Small intestine (tissue), 7 donors: ENCODE results near the gene BAZ1B. TPM values are rescaled to one million over a fixed set of nuclear protein-coding genes. Genes with fewer than 3 reads are reported as not detected.

ENCODE experiments used
- DNase-seq, 2 donors: peaks; one replicate each; pipeline versions ENCODE4 v3.0.0 to v3.0.0-alpha.2; 2013
- FAIRE-seq: peaks from 2 replicates; lab custom pipeline; 2012; peaks lifted over from hg19 to GRCh38; lab: Jason Lieb, UNC
- H3K27ac ChIP-seq, 3 donors: one replicate each; pipeline ENCODE4 v1.5.1; 2013; ENCODE audit warnings: low read length in 2 of 3, mild to moderate bottlenecking in 2 of 3, control low read depth in 1 of 3, inconsistent platforms in 1 of 3, low read depth in 1 of 3, moderate library complexity in 1 of 3
- H3K27me3 ChIP-seq, 3 donors: one replicate each; pipeline ENCODE4 v1.6.1; 2013; ENCODE audit warnings: low read length in 3 of 3, inconsistent platforms in 1 of 3; ENCODE audit not compliant: control insufficient read depth in 3 of 3, insufficient read depth in 3 of 3
- H3K36me3 ChIP-seq, 3 donors: one replicate each; pipeline ENCODE4 v1.6.1; 2013; ENCODE audit warnings: low read length in 3 of 3, inconsistent platforms in 1 of 3, low read depth in 1 of 3, mild to moderate bottlenecking in 1 of 3, moderate library complexity in 1 of 3; ENCODE audit not compliant: control insufficient read depth in 3 of 3, insufficient read depth in 2 of 3
- H3K4me1 ChIP-seq, 3 donors: one replicate each; pipeline ENCODE4 v1.6.1; 2013; ENCODE audit warnings: low read length in 2 of 3, inconsistent platforms in 1 of 3, low read depth in 1 of 3, mild to moderate bottlenecking in 1 of 3, moderate library complexity in 1 of 3; ENCODE audit not compliant: control insufficient read depth in 3 of 3, insufficient read depth in 2 of 3
- H3K4me3 ChIP-seq, 3 donors: one replicate each; pipeline ENCODE4 v1.5.1; 2013; ENCODE audit warnings: low read length in 3 of 3, control low read depth in 1 of 3, inconsistent platforms in 1 of 3, low read depth in 1 of 3, mild to moderate bottlenecking in 1 of 3, moderate library complexity in 1 of 3
- H3K9me3 ChIP-seq, 2 donors: one replicate each; pipeline ENCODE4 v1.6.1; 2013; ENCODE audit warnings: low read depth in 1 of 2, low read length in 1 of 2; ENCODE audit not compliant: control insufficient read depth in 2 of 2, insufficient read depth in 1 of 2
- WGBS, 3 donors: extraction: QIAGEN DNeasy Blood & Tissue Kit; methylation state at CpG; one replicate each; pipeline ENCODE4 v1.1.7; 2013; 5-methylcytosine and 5-hydroxymethylcytosine counted together
- polyA plus RNA-seq, 4 donors: library from polyadenylated mRNA; stranded (reverse) in 3 of 4; unstranded in 1 of 4; fragments of 200-250 nt in 3 of 4; fragments of 120-200 nt in 1 of 4; gene quantifications; one replicate each; pipeline versions ENCODE4 v1.2.1 to v1.2.3, GENCODE V29; 2013
- donor health status: healthy with polysubstance abuse.
- donor health status: control.
- donor health status: control.
- donor health status: Bipolar disorder and iron deficiency.
- donor health status: healthy.

BAZ1B gene
- polyA plus RNA-seq, 4 donors = 15.7 to 34.4 (median 23.2) TPM

GRCh38 chr7:73442222-73442902, 79.7 kb downstream of the BAZ1B start:
- peaks cover 33 to 78% (median 49%) of the 10 kb centered on the region in 3 donors for H3K36me3 ChIP-seq
- H3K27ac ChIP-seq = no peak overlapping the region
- no peak overlapping the region for H3K4me3 ChIP-seq
- no peak for DNase-seq
- WGBS, 3 donors = 91 to 93% (median 93%) methylated on average over 13 of the region's 13 CpGs
- no peak for FAIRE-seq
- no peaks in the 10 kb centered on the region for H3K27me3 ChIP-seq
- no peaks in the 10 kb centered on the region for H3K9me3 ChIP-seq
- H3K4me1 ChIP-seq = no peaks in the 10 kb centered on the region

DNA sequence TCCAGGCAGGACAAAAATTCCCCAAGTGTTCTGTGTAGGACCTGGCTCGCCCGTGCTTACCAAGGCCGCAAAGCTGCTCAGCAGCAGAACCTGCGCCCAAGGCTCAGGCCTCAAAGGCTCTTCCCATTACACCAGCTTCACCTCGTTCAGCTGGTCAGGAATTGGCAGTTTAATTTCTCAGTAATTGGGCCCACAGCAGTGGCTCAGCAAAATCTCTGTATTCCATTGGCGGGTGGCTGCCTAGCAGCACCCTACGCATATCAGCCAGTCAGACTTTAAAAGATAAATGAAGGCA, 82.7 kb downstream of the BAZ1B start:
- Histone ChIP-seq H3K36me3 (peaks cover 23 to 55% (median 32%) of the 10 kb centered on the region in 3 donors), H3K9me3 (peaks cover 0 to 5% of the 10 kb centered on the region in 2 donors), H3K27ac (no peak overlapping the region), H3K27me3 (peaks cover 0 to 20% (median 2%) of the 10 kb centered on the region in 3 donors), H3K4me3 (no peak overlapping the region), H3K4me1 (no peaks in the 10 kb centered on the region)
- FAIRE-seq = no peak
- DNase-seq = no peak
- WGBS, 3 donors = 88 to 90% (median 88%) methylated on average over 7 of the region's 7 CpGs

DNA sequence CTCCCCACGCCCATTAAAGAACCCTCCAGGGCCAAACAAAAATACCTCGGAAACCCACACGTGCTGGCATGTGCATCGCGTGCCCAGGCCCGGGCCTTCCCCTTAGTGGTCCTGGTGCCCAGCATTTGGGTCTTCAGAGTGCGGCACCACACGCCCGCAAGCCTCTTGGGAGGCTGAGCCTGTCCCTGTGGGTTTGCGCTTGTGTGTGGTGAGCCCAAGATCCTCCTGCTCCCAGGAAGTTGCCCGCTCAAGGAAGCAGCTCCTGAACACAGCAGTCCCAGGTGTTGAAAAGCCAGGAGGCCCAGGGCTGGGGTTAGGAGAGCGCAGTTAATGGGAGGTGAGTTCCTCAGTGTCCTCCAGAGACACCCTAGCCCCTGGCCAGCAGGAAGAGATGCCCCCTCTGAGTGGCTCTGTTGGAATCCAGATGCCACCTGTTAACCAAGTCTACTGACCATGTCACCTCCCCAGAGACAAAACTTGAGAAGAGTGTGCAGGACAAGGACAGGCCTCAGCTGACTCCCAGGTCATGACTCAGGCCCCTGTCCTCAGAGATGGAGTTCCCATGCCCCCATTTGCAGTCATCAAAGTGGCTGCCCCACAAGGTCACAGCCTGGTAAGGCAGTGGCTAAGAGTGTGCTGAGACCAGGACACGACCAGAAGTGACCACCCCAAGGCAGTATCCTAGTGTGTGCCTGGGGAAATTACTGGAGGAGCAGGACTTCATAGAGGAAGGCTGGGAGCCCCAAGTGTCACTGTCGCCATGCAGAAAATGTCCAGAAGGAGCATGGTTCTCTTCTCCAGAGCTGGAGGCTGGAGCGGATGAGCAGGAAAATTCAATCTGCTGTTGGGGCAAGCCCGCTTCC, 83.3 kb downstream of the BAZ1B start:
- 85 to 87% (median 86%) methylated on average over 16 of the region's 16 CpGs for WGBS, 3 donors
- H3K36me3 ChIP-seq = peaks cover 23 to 49% (median 27%) of the 10 kb centered on the region in 3 donors

GRCh38 chr7:73437621-73438416, 84.3 kb downstream of the BAZ1B start:
- no peaks in the 10 kb centered on the region for H3K4me1 ChIP-seq
- peaks cover 0 to 5% of the 10 kb centered on the region in 2 donors for H3K9me3 ChIP-seq
- H3K27me3 ChIP-seq = peaks cover 0 to 26% (median 2%) of the 10 kb centered on the region in 3 donors
- FAIRE-seq = no peak
- H3K36me3 ChIP-seq = peaks cover 15 to 40% (median 19%) of the 10 kb centered on the region in 3 donors
- 50 to 61% (median 54%) methylated on average over 16 of the region's 16 CpGs for WGBS, 3 donors
- DNase-seq = no peak
- no peak overlapping the region for H3K4me3 ChIP-seq
- H3K27ac ChIP-seq = no peak overlapping the region

More for the DNA sequence above, 83.3 kb downstream of the BAZ1B start:
- Histone ChIP-seq H3K4me3 (no peak overlapping the region), H3K27ac (no peak overlapping the region), H3K9me3 (peaks cover 0 to 5% of the 10 kb centered on the region in 2 donors), H3K27me3 (peaks cover 0 to 23% (median 2%) of the 10 kb centered on the region in 3 donors), H3K4me1 (no peaks in the 10 kb centered on the region)
- FAIRE-seq (no peak), DNase-seq (no peak)

DNA sequence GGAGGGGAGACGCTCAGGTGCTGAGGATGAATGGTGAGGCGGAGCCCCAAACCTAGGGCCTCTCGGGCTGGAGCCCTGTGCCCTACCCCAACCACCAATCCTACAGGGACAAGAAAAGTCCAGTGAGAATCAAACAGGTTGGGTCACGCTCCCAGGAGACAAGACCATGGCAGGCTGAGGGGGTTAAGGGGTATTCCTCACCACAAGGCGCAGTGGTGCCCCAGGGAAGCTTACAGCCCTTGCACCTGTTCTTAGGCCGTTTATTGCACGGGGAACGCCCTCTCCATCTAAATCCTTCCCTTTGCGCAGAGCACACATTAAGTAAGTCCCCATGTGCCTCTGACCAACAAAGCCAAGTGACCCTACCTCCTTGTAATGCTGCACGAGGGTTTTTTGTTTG, 85.0 kb downstream of the BAZ1B start:
- Histone ChIP-seq H3K4me1 (no peaks in the 10 kb centered on the region), H3K4me3 (no peak overlapping the region), H3K36me3 (peaks cover 10 to 32% (median 12%) of the 10 kb centered on the region in 3 donors), H3K27ac (no peak overlapping the region), H3K9me3 (peaks cover 0 to 5% of the 10 kb centered on the region in 2 donors), H3K27me3 (peaks cover 0 to 27% (median 2%) of the 10 kb centered on the region in 3 donors)
- 25 to 68% (median 41%) methylated on average over 10 of the region's 10 CpGs for WGBS, 3 donors
- FAIRE-seq (no peak), DNase-seq (peak in 1 of 2 donors; percentile 15)

DNA sequence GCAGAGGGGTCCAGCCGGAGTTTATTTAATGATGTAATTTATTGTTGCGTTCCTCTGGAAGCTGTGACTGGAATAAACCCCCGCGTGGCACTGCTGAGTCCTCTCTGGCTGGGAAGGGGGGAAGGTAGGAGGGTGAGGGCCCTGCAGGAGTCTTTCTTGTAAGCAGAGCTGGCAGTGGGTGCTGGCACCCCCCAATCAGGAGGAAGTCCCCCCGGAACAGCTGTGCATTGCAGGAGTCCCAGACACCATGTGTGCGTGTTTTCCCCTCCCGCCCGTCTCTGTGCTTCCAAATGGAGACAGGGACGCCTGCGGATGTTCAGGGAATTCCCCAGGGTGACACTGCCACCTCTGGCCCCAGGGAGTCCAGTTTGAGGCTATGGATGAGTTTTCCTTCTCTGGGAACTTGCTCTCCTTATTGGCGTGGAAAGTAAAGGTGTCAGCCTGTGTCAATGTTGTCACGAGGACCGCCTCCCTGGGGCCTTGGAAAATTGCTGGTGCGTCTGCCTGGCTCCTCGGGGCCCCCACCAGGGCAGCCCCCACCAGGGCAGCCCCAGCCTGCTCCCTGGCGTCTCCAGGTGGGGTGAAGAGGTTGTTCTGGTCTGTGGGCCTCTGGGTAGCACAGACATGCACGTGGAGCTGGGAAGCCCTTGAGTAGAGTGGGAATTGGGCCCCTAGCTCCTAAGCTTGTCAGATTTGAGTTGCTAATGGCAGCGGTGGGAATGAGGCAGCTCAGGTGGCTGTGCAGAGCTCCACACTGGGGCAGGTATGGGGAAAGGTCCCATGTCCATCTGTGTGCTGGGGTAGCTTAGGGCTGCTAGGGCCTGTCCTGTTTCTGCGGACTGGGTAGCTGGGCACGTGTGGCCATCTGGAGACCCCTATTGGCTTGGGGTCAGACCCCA, 85.8 kb downstream of the BAZ1B start:
- Histone ChIP-seq H3K27ac (no peak overlapping the region), H3K4me1 (no peaks in the 10 kb centered on the region), H3K27me3 (peaks cover 0 to 27% (median 2%) of the 10 kb centered on the region in 3 donors), H3K4me3 (no peak overlapping the region), H3K36me3 (peaks cover 5 to 27% (median 7%) of the 10 kb centered on the region in 3 donors), H3K9me3 (peaks cover 0 to 5% of the 10 kb centered on the region in 2 donors)
- WGBS, 3 donors = 24 to 45% (median 30%) methylated on average over 20 of the region's 20 CpGs
- FAIRE-seq = no peak
- DNase-seq = peak in 1 of 2 donors; percentile 32

DNA sequence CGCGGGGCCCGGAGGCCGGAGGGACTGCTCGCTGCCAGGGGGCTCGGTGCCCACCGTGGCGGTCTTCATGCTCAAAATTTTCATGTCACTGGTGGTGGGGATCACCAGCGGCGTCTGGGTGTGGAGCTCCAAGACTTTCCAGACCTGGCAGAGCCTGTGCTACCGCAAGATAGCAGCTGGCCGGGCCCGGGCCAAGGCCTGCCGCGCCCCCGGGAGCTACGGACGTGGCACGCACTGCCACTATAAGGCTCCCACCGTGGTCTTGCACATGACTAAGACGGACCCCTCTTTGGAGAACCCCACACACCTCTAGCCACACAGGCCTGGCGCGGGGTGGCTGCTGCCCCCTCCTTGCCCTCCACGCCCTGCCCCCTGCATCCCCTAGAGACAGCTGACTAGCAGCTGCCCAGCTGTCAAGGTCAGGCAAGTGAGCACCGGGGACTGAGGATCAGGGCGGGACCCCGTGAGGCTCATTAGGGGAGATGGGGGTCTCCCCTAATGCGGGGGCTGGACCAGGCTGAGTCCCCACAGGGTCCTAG, 86.6 kb downstream of the BAZ1B start:
- DNase-seq (no peak), FAIRE-seq (no peak)
- Histone ChIP-seq H3K27ac (no peak overlapping the region), H3K27me3 (peaks cover 0 to 29% (median 2%) of the 10 kb centered on the region in 3 donors), H3K9me3 (peaks cover 0 to 5% of the 10 kb centered on the region in 2 donors), H3K4me1 (no peaks in the 10 kb centered on the region), H3K36me3 (peaks cover 0 to 22% (median 5%) of the 10 kb centered on the region in 3 donors), H3K4me3 (no peak overlapping the region)
- WGBS, 3 donors = 55 to 77% (median 59%) methylated on average over 24 to 28 of the region's 28 CpGs
